Uterus (tissue), 2 donors: ENCODE data around the gene KRTAP3-1.

ENCODE experiments used
- POLR2A ChIP-seq, 2 donors: fragments of 450-650 bp; IDR thresholded peaks; one replicate each; pipeline ENCODE4 v1.6.1; 2016; ENCODE audit warnings: antibody characterized with exemption in 2 of 2, mild to moderate bottlenecking in 1 of 2, moderate library complexity in 1 of 2
- TF ChIP-seq, protein P1 (sequence below), 4 experiments: fragments of 200-600 bp in 2 of 4; fragments of 450-650 bp in 2 of 4; sonication (generic) in 2 of 4; IDR thresholded peaks; one replicate each; pipeline ENCODE4 v1.5.1; 2016 to 2019; ENCODE audit warnings: antibody characterized with exemption in 4 of 4, mild to moderate bottlenecking in 2 of 4, moderate library complexity in 1 of 4

GRCh38 chr17:40993839-40994238, 15.1 kb downstream of the KRTAP3-1 start, which contains the start of gene KRTAP3-3:
- TF ChIP-seq, protein P1, sequence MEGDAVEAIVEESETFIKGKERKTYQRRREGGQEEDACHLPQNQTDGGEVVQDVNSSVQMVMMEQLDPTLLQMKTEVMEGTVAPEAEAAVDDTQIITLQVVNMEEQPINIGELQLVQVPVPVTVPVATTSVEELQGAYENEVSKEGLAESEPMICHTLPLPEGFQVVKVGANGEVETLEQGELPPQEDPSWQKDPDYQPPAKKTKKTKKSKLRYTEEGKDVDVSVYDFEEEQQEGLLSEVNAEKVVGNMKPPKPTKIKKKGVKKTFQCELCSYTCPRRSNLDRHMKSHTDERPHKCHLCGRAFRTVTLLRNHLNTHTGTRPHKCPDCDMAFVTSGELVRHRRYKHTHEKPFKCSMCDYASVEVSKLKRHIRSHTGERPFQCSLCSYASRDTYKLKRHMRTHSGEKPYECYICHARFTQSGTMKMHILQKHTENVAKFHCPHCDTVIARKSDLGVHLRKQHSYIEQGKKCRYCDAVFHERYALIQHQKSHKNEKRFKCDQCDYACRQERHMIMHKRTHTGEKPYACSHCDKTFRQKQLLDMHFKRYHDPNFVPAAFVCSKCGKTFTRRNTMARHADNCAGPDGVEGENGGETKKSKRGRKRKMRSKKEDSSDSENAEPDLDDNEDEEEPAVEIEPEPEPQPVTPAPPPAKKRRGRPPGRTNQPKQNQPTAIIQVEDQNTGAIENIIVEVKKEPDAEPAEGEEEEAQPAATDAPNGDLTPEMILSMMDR (IDR thresholded peaks at IDR 0.05), result no peak
- no peak for TF ChIP-seq POLR2A (IDR thresholded peaks at IDR 0.05)
